H1 (cell line): Measurements from ENCODE around the gene ZNF48. TPM values are rescaled to one million over a fixed set of nuclear protein-coding genes. Genes with fewer than 3 reads are reported as not detected.

Experiments
- CTCF ChIA-PET: fragments of 300-600 bp; sonication (Branson Sonifier 250); formaldehyde crosslinking; loops from one replicate; lab custom pipeline; 2021; ENCODE audit not compliant: partially characterized antibody; lab: Charles Lee
- POLR2A ChIA-PET: fragments of 300-600 bp; sonication (Branson Sonifier 250); formaldehyde crosslinking; loops from one replicate; lab custom pipeline; 2021; ENCODE audit warnings: inconsistent platforms; ENCODE audit not compliant: partially characterized antibody; lab: Charles Lee
- DNase-seq, 2 experiments: peaks; one replicate each; pipeline versions ENCODE4 v3.0.0 to v3.0.0-alpha.2; 2010 to 2022; ENCODE audit warnings: low spot score in 2 of 2, low read depth in 1 of 2, mixed read lengths in 1 of 2
- FAIRE-seq: peaks from 2 replicates; lab custom pipeline; 2011; peaks lifted over from hg19 to GRCh38; lab: Jason Lieb, UNC
- H2AFZ ChIP-seq: 2 replicates; pipeline ENCODE4 v1.8.1; 2012; ENCODE audit warnings: low read length, inconsistent platforms
- H2AK5ac ChIP-seq: 2 replicates; pipeline ENCODE4 v1.6.1; 2013; ENCODE audit warnings: low read depth, low read length
- H2BK120ac ChIP-seq: replicated peaks from 2 replicates; pipeline ENCODE3; 2013; ENCODE audit warnings: low read depth, low read length, inconsistent platforms
- H2BK12ac ChIP-seq: 2 replicates; pipeline ENCODE4 v1.6.1; 2013; ENCODE audit warnings: low read depth, low read length
- H2BK15ac ChIP-seq: 2 replicates; pipeline ENCODE4 v1.6.1; 2013; ENCODE audit warnings: low read length
- H2BK20ac ChIP-seq: 2 replicates; pipeline ENCODE4 v1.6.1; 2013; ENCODE audit warnings: low read length
- H2BK5ac ChIP-seq: 2 replicates; pipeline ENCODE4 v1.6.1; 2013; ENCODE audit warnings: low read depth, low read length
- H3K14ac ChIP-seq: 2 replicates; pipeline ENCODE4 v1.6.1; 2013; ENCODE audit warnings: inconsistent platforms; ENCODE audit not compliant: insufficient read length
- H3K18ac ChIP-seq: 2 replicates; pipeline ENCODE4 v1.6.1; 2013; ENCODE audit warnings: low read length; ENCODE audit errors: extremely low read depth
- H3K23ac ChIP-seq: 2 replicates; pipeline ENCODE4 v1.6.1; 2013; ENCODE audit warnings: inconsistent platforms; ENCODE audit not compliant: insufficient read length
- H3K23me2 ChIP-seq: 2 replicates; pipeline ENCODE4 v1.6.1; 2013; ENCODE audit warnings: low read depth, low read length
- H3K27ac ChIP-seq: 2 replicates; pipeline ENCODE4 v1.6.1; 2011; ENCODE audit warnings: low read depth, low read length, inconsistent platforms
- H3K27me3 ChIP-seq, 4 experiments: replicated peaks in 1 of 4; 1 replicate in 1 of 4; 2 replicates in 3 of 4; pipeline versions ENCODE4 v1.6.1 to v1.8.1; 2011 to 2013; ENCODE audit warnings: low read length in 3 of 4, mild to moderate bottlenecking in 3 of 4, inconsistent platforms in 2 of 4, mixed read lengths in 2 of 4, moderate library complexity in 1 of 4; ENCODE audit not compliant: control insufficient read depth in 3 of 4, insufficient read depth in 3 of 4; ENCODE audit errors: extremely low read depth in 1 of 4
- H3K36me3 ChIP-seq, 4 experiments: 2 replicates each; pipeline versions ENCODE4 v1.6.1 to v1.8.1; 2011 to 2013; ENCODE audit warnings: mild to moderate bottlenecking in 4 of 4, low read length in 3 of 4, moderate library complexity in 2 of 4, control low read depth in 1 of 4, inconsistent platforms in 1 of 4; ENCODE audit not compliant: insufficient read depth in 4 of 4, control insufficient read depth in 2 of 4
- H3K4ac ChIP-seq: replicated peaks from 2 replicates; pipeline ENCODE3; 2013; ENCODE audit warnings: low read length, low read depth, mixed read lengths, inconsistent platforms; ENCODE audit not compliant: insufficient read length
- H3K4me1 ChIP-seq, 4 experiments: replicated peaks in 1 of 4; 1 replicate in 1 of 4; 2 replicates in 3 of 4; pipeline versions ENCODE4 v1.6.1 to v1.8.1; 2011 to 2013; ENCODE audit warnings: low read length in 3 of 4, inconsistent platforms in 2 of 4, mixed read lengths in 1 of 4; ENCODE audit not compliant: insufficient read depth in 4 of 4, control insufficient read depth in 3 of 4
- H3K4me2 ChIP-seq, 2 experiments: 2 replicates each; pipeline versions ENCODE4 v1.6.1 to v1.8.1; 2011 to 2013; ENCODE audit warnings: low read depth in 2 of 2, low read length in 2 of 2, control low read depth in 1 of 2, inconsistent platforms in 1 of 2, mild to moderate bottlenecking in 1 of 2; ENCODE audit not compliant: insufficient read depth in 1 of 2
- H3K4me3 ChIP-seq, 4 experiments: fragments of 200-600, 300-600 bp in 1 of 4; sonication (generic), shearing (Covaris generic), sonication (Bioruptor Twin) in 1 of 4; 2 replicates each; pipeline versions ENCODE4 v1.5.1 to v1.8.1; 2011 to 2016; ENCODE audit warnings: low read length in 4 of 4, low read depth in 3 of 4, control low read depth in 2 of 4, inconsistent platforms in 2 of 4, mild to moderate bottlenecking in 2 of 4, mixed read lengths in 1 of 4, moderate library complexity in 1 of 4; ENCODE audit not compliant: insufficient read depth in 2 of 4; ENCODE audit errors: extremely low read depth in 1 of 4
- H3K56ac ChIP-seq: replicated peaks from 2 replicates; pipeline ENCODE3; 2013; ENCODE audit warnings: low read depth, mild to moderate bottlenecking, mixed read lengths, low read length, inconsistent platforms; ENCODE audit not compliant: insufficient read length
- H3K79me1 ChIP-seq: 2 replicates; pipeline ENCODE4 v1.6.1; 2013; ENCODE audit warnings: low read depth, low read length, control low read depth
- H3K79me2 ChIP-seq, 2 experiments: 2 replicates each; pipeline versions ENCODE4 v1.6.1 to v1.8.1; 2012 to 2013; ENCODE audit warnings: low read length in 2 of 2, mild to moderate bottlenecking in 2 of 2, inconsistent platforms in 1 of 2; ENCODE audit not compliant: insufficient read depth in 2 of 2, control insufficient read depth in 1 of 2
- H3K9ac ChIP-seq, 4 experiments: replicated peaks in 1 of 4; 1 replicate in 1 of 4; 2 replicates in 3 of 4; pipeline versions ENCODE4 v1.6.1 to v1.8.1; 2011 to 2013; ENCODE audit warnings: low read depth in 3 of 4, low read length in 3 of 4, control low read depth in 2 of 4, mild to moderate bottlenecking in 2 of 4, moderate library complexity in 2 of 4, inconsistent platforms in 1 of 4; ENCODE audit errors: extremely low read depth in 1 of 4
- H3K9me3 ChIP-seq, 2 experiments: 2 replicates each; pipeline versions ENCODE4 v1.6.1 to v1.8.1; 2012 to 2013; ENCODE audit warnings: mild to moderate bottlenecking in 2 of 2, moderate library complexity in 2 of 2, control low read depth in 1 of 2, inconsistent platforms in 1 of 2, low read depth in 1 of 2, low read length in 1 of 2, mixed read lengths in 1 of 2; ENCODE audit not compliant: insufficient read depth in 2 of 2
- H4K20me1 ChIP-seq, 2 experiments: replicated peaks in 1 of 2; 2 replicates each; pipeline versions ENCODE3 to v1.8.1; 2011 to 2013; ENCODE audit warnings: inconsistent platforms in 2 of 2, low read length in 2 of 2, mild to moderate bottlenecking in 1 of 2; ENCODE audit not compliant: insufficient read depth in 2 of 2, control insufficient read depth in 1 of 2
- H4K5ac ChIP-seq: 2 replicates; pipeline ENCODE4 v1.6.1; 2013; ENCODE audit warnings: low read length, low read depth, mixed read lengths, inconsistent platforms; ENCODE audit not compliant: insufficient read length
- H4K8ac ChIP-seq: 2 replicates; pipeline ENCODE4 v1.8.0; 2013; ENCODE audit warnings: mild to moderate bottlenecking, moderate library complexity, low read length, inconsistent platforms; ENCODE audit not compliant: insufficient read depth; ENCODE audit errors: extremely low read depth
- H4K91ac ChIP-seq: replicated peaks from 2 replicates; pipeline ENCODE3; 2013; ENCODE audit warnings: low read length, mixed read lengths, inconsistent platforms; ENCODE audit not compliant: insufficient read length
- CBX5 ChIP-seq: fragments of 300-800, 300-1000 bp; sonication (generic); IDR thresholded peaks from 2 replicates; pipeline ENCODE4 v1.7.1; 2016; ENCODE audit warnings: antibody characterized with exemption, low read length, low read depth
- POLR2A ChIP-seq, 2 experiments: IDR thresholded peaks; 1 replicate in 1 of 2; 2 replicates in 1 of 2; pipeline ENCODE4 v1.6.1; 2011; ENCODE audit warnings: low read depth in 2 of 2, low read length in 2 of 2, mild to moderate bottlenecking in 2 of 2; ENCODE audit errors: control extremely low read depth in 1 of 2
- POLR2AphosphoS5 ChIP-seq: IDR thresholded peaks from 2 replicates; pipeline ENCODE4 v1.6.1; 2011; ENCODE audit warnings: low read depth, low read length
- USF2 ChIP-seq: IDR thresholded peaks from 2 replicates; pipeline ENCODE4 v1.6.1; 2011; ENCODE audit warnings: low read length, improper control_type of control experiment
- WGBS, 2 experiments: shearing (Covaris generic) in 1 of 2; methylation state at CpG; one replicate each; pipeline versions ENCODE4 v1.1.6 to v1.1.7; 2013 to 2015; ENCODE audit warnings: low lambda C conversion rate in 2 of 2, mixed read lengths in 2 of 2, inconsistent platforms in 1 of 2, low coverage in 1 of 2, missing lambda C conversion rate in 1 of 2; ENCODE audit not compliant: insufficient replicate concordance in 2 of 2, insufficient coverage in 1 of 2, insufficient read length in 1 of 2; ENCODE audit errors: extremely low coverage in 1 of 2, missing lambda C conversion rate in 1 of 2; 5-methylcytosine and 5-hydroxymethylcytosine counted together
- polyA plus RNA-seq, 7 experiments: library from polyadenylated mRNA; depleted of rRNA in 3 of 7; stranded (reverse) in 5 of 7; unstranded in 2 of 7; fragments of >200 nt in 5 of 7; fragments of 200-250 nt in 2 of 7; gene quantifications; 1 replicate in 5 of 7; 2 replicates in 1 of 7; 4 replicates in 1 of 7; pipeline versions ENCODE4 v1.2.1 to v1.2.3, GENCODE V29; 2011 to 2013; ENCODE audit warnings: missing spikeins in 2 of 7, mixed read lengths in 2 of 7
- total RNA-seq: library from RNA; stranded (reverse); fragmentation: NEBNext Ultra II Directional; extraction: Animal tissue kit (Norgen Biotek cat#: 25700); gene quantifications from 2 replicates; pipeline ENCODE4 v1.2.1, GENCODE V29; 2021

Gene ZNF48
- total and polyA plus RNA-seq, 2 of the 8 experiments (the other 6 are each of a cell fraction or from before 2014, with no cell fraction given), result 30.4 to 41.2 TPM

GRCh38 chr16:30397776-30398660, 2.8 kb downstream of the ZNF48 start:
- H3K79me1 ChIP-seq, result no peaks in the 10 kb centered on the region; the same call in 1 of the 2 replicates
- no peak overlapping the region for H2AK5ac ChIP-seq
- H3K56ac ChIP-seq, result no peak overlapping the region
- H3K4me3 ChIP-seq, result no peak overlapping the region
- no peak overlapping the region for H2BK120ac ChIP-seq
- CTCF ChIA-PET, result interaction anchor here (0.7 to 2.6 kb wide), 5 partner anchors 11 to 261 kb away, joined by 3 to 23 read pairs (median 8); partner anchors contain the start of genes FBRS, SEPTIN1 and ZNF771
- H3K4ac ChIP-seq, result no peak overlapping the region
- no peak overlapping the region for H4K5ac ChIP-seq
- H3K4me1 ChIP-seq, result peaks cover 0 to 15% (median 9%) of the 10 kb centered on the region in 4 experiments; a peak in 6 of 7 replicates
- FAIRE-seq (no peak), DNase-seq (no peak)
- no peak overlapping the region for H3K23ac ChIP-seq
- 94% methylated on average over 28 of the region's 42 CpGs; no CpG with 5 or more reads in 1 of the 2 experiments for WGBS, 2 experiments
- peaks cover 12 to 17% of the 10 kb centered on the region in 2 experiments for H4K20me1 ChIP-seq
- TF ChIP-seq USF2 (no peak), POLR2A (IDR thresholded peaks at IDR 0.05; ENCODE audit: control extremely low read depth in 1 of 2, low read depth in 2 of 2, low read length in 2 of 2) (peak in 1 of 2 experiments; percentile 60; a peak in 1 of 3 replicates), CBX5 (no peak), POLR2AphosphoS5 (peak; percentile 45)
- H2BK12ac ChIP-seq, result no peak overlapping the region
- H2BK5ac ChIP-seq, result no peak overlapping the region
- no peak overlapping the region for H3K9ac ChIP-seq
- H3K27me3 ChIP-seq, result no peaks in the 10 kb centered on the region; a peak in 1 of 7 replicates
- H3K9me3 ChIP-seq, result no peaks in the 10 kb centered on the region
- peaks cover 5 to 21% of the 10 kb centered on the region in 2 experiments; a peak in 2 of 4 replicates for H3K79me2 ChIP-seq
- H2BK20ac ChIP-seq, result no peak overlapping the region
- H3K23me2 ChIP-seq, result peaks cover 11% of the 10 kb centered on the region; the same call in 1 of the 2 replicates
- no peak overlapping the region for H3K14ac ChIP-seq
- no peak overlapping the region for H4K91ac ChIP-seq
- no peak overlapping the region for H3K18ac ChIP-seq
- H4K8ac ChIP-seq, result peak overlapping the region; percentile 51; the same call in 1 of the 2 replicates
- POLR2A ChIA-PET, result interaction anchor here (0.6 to 12.6 kb wide), 11 partner anchors 8 to 47 kb away, joined by 3 to 151 read pairs (median 15); partner anchors contain the start of genes CD2BP2, MYL11, SEPTIN1 and ZNF771
- H3K27ac ChIP-seq, result no peak overlapping the region
- no peak overlapping the region for H2AFZ ChIP-seq
- H3K4me2 ChIP-seq, result no peak overlapping the region
- H3K36me3 ChIP-seq, result peaks cover 4 to 21% (median 14%) of the 10 kb centered on the region in 4 experiments; a peak in 6 of 8 replicates
- no peak overlapping the region for H2BK15ac ChIP-seq
